SK-N-SH treated with all-trans-retinoic acid at 6 μM for 48 hours (cell line): ENCODE measurements around the gene SYTL3.

Experiments
- ARNTL ChIP-seq: fragments of 450-650 bp; formaldehyde crosslinking; IDR thresholded peaks from 2 replicates; pipeline ENCODE4 v1.5.0; 2020; ENCODE audit warnings: low read depth, mild to moderate bottlenecking, moderate library complexity, borderline replicate concordance
- CSRNP3 ChIP-seq: fragments of 250-450 bp; sonication (Bioruptor Pico); IDR thresholded peaks from 2 replicates; pipeline ENCODE4 v1.5.1; 2021; ENCODE audit warnings: mild to moderate bottlenecking, moderate library complexity
- ESRRG ChIP-seq: fragments of 250-450 bp; sonication (Bioruptor Pico); IDR thresholded peaks from 2 replicates; pipeline ENCODE4 v1.6.1; 2021; ENCODE audit warnings: mild to moderate bottlenecking
- ISL1 ChIP-seq: fragments of 250-450 bp; sonication (Bioruptor Pico); IDR thresholded peaks from 2 replicates; pipeline ENCODE4 v2.1.2; 2022; ENCODE audit warnings: mild to moderate bottlenecking, moderate library complexity
- PATZ1 ChIP-seq: fragments of 250-450 bp; sonication (Bioruptor Pico); IDR thresholded peaks from 2 replicates; pipeline ENCODE4 v1.8.0; 2020; ENCODE audit warnings: mild to moderate bottlenecking, moderate library complexity, borderline replicate concordance
- POU6F1 ChIP-seq: fragments of 250-450 bp; sonication (Bioruptor Pico); IDR thresholded peaks from 2 replicates; pipeline ENCODE4 v1.8.0; 2021; ENCODE audit warnings: low read depth, mild to moderate bottlenecking, moderate library complexity, borderline replicate concordance
- PPARA ChIP-seq: fragments of 250-450 bp; sonication (Bioruptor Pico); IDR thresholded peaks from 2 replicates; pipeline ENCODE4 v1.5.0; 2020; ENCODE audit warnings: mild to moderate bottlenecking, borderline replicate concordance
- RARB ChIP-seq: fragments of 250-450 bp; sonication (Bioruptor Pico); IDR thresholded peaks from 2 replicates; pipeline ENCODE4 v1.8.0; 2021; ENCODE audit warnings: mild to moderate bottlenecking, moderate library complexity
- ZFP3 ChIP-seq: fragments of 250-450 bp; sonication (Bioruptor Pico); IDR thresholded peaks from 2 replicates; pipeline ENCODE4 v1.5.0; 2020; ENCODE audit warnings: mild to moderate bottlenecking, moderate library complexity
- ZFP30 ChIP-seq: fragments of 450-650 bp; formaldehyde crosslinking; IDR thresholded peaks from 2 replicates; pipeline ENCODE4 v1.5.0; 2022; ENCODE audit warnings: mild to moderate bottlenecking, moderate library complexity
- ZNF565 ChIP-seq: fragments of 450-650 bp; formaldehyde crosslinking; conservative IDR thresholded peaks from 2 replicates; pipeline ENCODE4 v1.5.0; 2020; ENCODE audit warnings: low read depth, mild to moderate bottlenecking, moderate library complexity

- TF ChIP-seq ZNF565 (no peak), ZFP30 (CRISPR knock-in tag) (no peak), ESRRG (CRISPR knock-in tag) (no peak), ZFP3 (CRISPR knock-in tag) (no peak), ARNTL (CRISPR knock-in tag) (no peak), POU6F1 (CRISPR knock-in tag) (no peak), PATZ1 (CRISPR knock-in tag) (no peak), RARB (CRISPR knock-in tag) (no peak), CSRNP3 (CRISPR knock-in tag) (no peak), ISL1 (CRISPR knock-in tag) (no peak), PPARA (no peak)
Measured at GRCh38 chr6:158625881-158626305, 24.0 kb upstream of the SYTL3 start.
